Right lobe of liver (tissue), 6 donors: Measurements from ENCODE around the gene ADAR. TPM values are rescaled to one million over a fixed set of nuclear protein-coding genes. Genes with fewer than 3 reads are reported as not detected.

ENCODE experiments used
- ATAC-seq, 4 donors: fragments of 200-7000 bp; cut with Tn5 transposase; one replicate each; pipeline ENCODE4 v1.9.1; 2020; ENCODE audit warnings: mild to moderate bottlenecking in 4 of 4, moderate library complexity in 4 of 4
- DNase-seq, 3 donors: peaks; one replicate each; pipeline ENCODE4 v3.0.0-alpha.2; 2020
- H3K27ac ChIP-seq, 3 donors: fragments of 200-600 bp; one replicate each; pipeline ENCODE4 v1.8.0; 2022
- H3K27me3 ChIP-seq, 2 donors: fragments of 200-600 bp; one replicate each; pipeline ENCODE4 v1.8.0; 2022
- H3K36me3 ChIP-seq, 4 donors: fragments of 200-600 bp; sonication (generic) in 1 of 4; one replicate each; pipeline versions ENCODE4 v1.5.1 to v1.8.0; 2017 to 2022; ENCODE audit warnings: control low read depth in 1 of 4
- H3K4me1 ChIP-seq, 4 donors: fragments of 200-600 bp; sonication (generic) in 1 of 4; one replicate each; pipeline versions ENCODE4 v1.5.1 to v1.8.0; 2017 to 2022; ENCODE audit warnings: control low read depth in 1 of 4
- H3K4me3 ChIP-seq, 3 donors: fragments of 200-600 bp; one replicate each; pipeline ENCODE4 v1.8.0; 2022
- H3K9me3 ChIP-seq, 4 donors: fragments of 200-600 bp; sonication (generic) in 1 of 4; one replicate each; pipeline versions ENCODE4 v1.5.1 to v1.8.0; 2017 to 2022; ENCODE audit warnings: control low read depth in 1 of 4
- POLR2A ChIP-seq: fragments of 450-650 bp; IDR thresholded peaks from one replicate; pipeline ENCODE4 v1.6.1; 2017; ENCODE audit warnings: antibody characterized with exemption, mild to moderate bottlenecking
- WGBS: methylation state at CpG from one replicate; pipeline ENCODE4 v1.1.6; 2018; ENCODE audit warnings: low coverage, low lambda C conversion rate; ENCODE audit not compliant: insufficient coverage; ENCODE audit errors: missing lambda C conversion rate; 5-methylcytosine and 5-hydroxymethylcytosine counted together
- intact Hi-C, 2 donors: fragments of 100-400 bp; cut with DNase I; formaldehyde crosslinking; loops; one replicate each; pipeline versions ENCODE4 v1.11.2 to v1.14.1; 2022
- total RNA-seq, 6 experiments: library from RNA; depleted of rRNA in 2 of 6; stranded (reverse); fragments of >200 nt in 2 of 6; fragmentation: NEBNext Ultra II Directional in 3 of 6; extraction: Animal tissue kit (Norgen Biotek cat#: 25700) in 3 of 6; gene quantifications; one replicate each; pipeline versions ENCODE4 v1.1.0 to v1.2.4, GENCODE V29; 2016 to 2023
- TF ChIP-seq, protein P1 (sequence below), 4 donors: fragments of 200-600 bp in 3 of 4; fragments of 450-650 bp in 1 of 4; IDR thresholded peaks; one replicate each; pipeline versions ENCODE4 v1.5.1 to v1.8.0; 2016 to 2022; ENCODE audit warnings: antibody characterized with exemption in 4 of 4, mild to moderate bottlenecking in 2 of 4
- donor health status: DM: no; HTN: yes; CAD: no.
- donor health status: DM: no; HTN: no; CAD: no.
- donor health status: DM: no; HTN: no; CAD: no.
- donor health status: DM: no; HTN: yes; CAD: no.
- donor health status: DM: no; HTN: yes; CAD: no.

ADAR gene
- total RNA-seq, 6 experiments from 2014 or later = 69.9 to 105 (median 78.7) TPM

DNA sequence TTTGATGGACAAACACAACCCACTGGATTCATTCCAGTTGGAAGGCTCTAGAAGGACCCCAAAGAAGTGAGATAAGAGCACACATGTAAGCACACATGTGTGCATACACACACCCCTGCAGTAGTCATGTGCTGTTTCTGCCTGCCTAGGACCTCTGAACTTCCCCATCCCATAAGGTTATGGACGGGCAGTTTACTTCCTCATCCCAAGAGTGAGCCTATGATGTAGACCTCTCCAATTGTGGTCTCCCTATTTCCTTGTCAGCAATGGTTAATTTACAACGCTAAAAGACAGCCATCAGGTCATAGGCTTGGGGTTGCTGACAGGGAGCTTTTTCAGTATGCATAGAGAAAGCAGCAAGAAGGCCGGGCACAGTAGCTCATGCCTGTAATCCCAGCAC lies 15.4 kb upstream of the ADAR start:
- H3K4me3 ChIP-seq = no peak overlapping the region
- WGBS = 64% methylated on average over 2 of the region's 3 CpGs
- no peak overlapping the region for H3K27ac ChIP-seq
- H3K27me3 ChIP-seq = no peaks in the 10 kb centered on the region
- TF ChIP-seq POLR2A = no peak
- TF ChIP-seq, protein P1, sequence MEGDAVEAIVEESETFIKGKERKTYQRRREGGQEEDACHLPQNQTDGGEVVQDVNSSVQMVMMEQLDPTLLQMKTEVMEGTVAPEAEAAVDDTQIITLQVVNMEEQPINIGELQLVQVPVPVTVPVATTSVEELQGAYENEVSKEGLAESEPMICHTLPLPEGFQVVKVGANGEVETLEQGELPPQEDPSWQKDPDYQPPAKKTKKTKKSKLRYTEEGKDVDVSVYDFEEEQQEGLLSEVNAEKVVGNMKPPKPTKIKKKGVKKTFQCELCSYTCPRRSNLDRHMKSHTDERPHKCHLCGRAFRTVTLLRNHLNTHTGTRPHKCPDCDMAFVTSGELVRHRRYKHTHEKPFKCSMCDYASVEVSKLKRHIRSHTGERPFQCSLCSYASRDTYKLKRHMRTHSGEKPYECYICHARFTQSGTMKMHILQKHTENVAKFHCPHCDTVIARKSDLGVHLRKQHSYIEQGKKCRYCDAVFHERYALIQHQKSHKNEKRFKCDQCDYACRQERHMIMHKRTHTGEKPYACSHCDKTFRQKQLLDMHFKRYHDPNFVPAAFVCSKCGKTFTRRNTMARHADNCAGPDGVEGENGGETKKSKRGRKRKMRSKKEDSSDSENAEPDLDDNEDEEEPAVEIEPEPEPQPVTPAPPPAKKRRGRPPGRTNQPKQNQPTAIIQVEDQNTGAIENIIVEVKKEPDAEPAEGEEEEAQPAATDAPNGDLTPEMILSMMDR (IDR thresholded peaks at IDR 0.05) = no peak
- peaks cover 0 to 8% (median 0%) of the 10 kb centered on the region in 4 donors for H3K36me3 ChIP-seq
- no peaks in the 10 kb centered on the region for H3K9me3 ChIP-seq
- intact Hi-C loops = no loop called here
- DNase-seq (no peak), ATAC-seq (peak; percentile 33 to 43 (median 38))
- H3K4me1 ChIP-seq = peaks cover 0 to 10% (median 4%) of the 10 kb centered on the region in 4 donors

DNA sequence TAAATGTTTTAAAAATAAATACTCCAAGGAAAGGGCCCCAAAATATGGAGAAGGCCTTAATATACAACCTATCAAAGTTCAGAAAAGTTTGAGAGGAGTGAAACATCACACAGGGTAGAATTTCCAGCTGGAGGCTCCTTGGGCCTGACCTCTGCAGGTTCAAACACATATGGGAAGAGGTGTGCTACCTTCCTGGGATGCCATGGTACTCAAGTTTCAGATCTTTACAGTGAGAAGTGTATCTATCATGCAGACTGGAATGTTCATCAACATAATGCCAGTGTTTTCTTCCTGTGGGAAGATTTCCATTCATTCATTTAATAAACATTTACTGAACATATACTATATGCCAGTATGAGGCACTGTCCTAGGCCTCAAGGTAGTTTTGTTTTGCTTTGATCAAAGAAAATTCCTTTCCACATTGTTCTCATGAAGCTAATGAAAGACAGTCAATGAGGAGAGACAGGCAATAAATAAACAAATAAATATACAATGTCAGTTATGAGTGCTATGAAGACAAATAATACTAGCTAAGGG lies 14.6 kb upstream of the ADAR start:
- no peak for ATAC-seq
- DNase-seq = no peak
- Histone ChIP-seq H3K27me3 (no peaks in the 10 kb centered on the region), H3K27ac (no peak overlapping the region), H3K4me3 (no peak overlapping the region), H3K4me1 (peaks cover 0 to 10% (median 4%) of the 10 kb centered on the region in 4 donors), H3K36me3 (peaks cover 0 to 8% (median 0%) of the 10 kb centered on the region in 4 donors), H3K9me3 (no peaks in the 10 kb centered on the region)
- TF ChIP-seq POLR2A = no peak
- TF ChIP-seq, protein P1 (IDR thresholded peaks at IDR 0.05) = no peak
- intact Hi-C loops = no loop called here

DNA sequence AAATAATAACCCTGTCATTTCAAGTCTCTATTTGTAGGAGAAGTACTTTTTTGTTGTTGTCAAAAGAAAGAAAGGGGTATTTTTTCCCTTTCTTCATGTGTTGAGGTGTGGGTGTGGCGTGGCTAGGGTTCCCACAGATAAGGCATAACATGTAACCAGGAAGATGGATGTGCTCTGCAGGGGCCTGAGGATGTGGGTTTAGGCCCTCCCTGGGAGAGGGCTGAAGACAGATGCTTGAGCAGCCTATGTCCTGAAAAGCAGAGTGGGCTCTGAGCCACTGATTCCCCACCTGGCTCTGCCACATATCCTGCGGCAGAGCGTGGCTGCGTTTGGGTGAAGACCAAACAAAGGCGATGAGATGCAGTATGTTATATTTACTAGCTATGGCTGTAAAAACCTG lies 13.9 kb upstream of the ADAR start:
- no peaks in the 10 kb centered on the region for H3K27me3 ChIP-seq
- intact Hi-C loops = no loop called here
- DNase-seq (no peak), ATAC-seq (no peak)
- no peak overlapping the region for H3K4me3 ChIP-seq
- H3K9me3 ChIP-seq = no peaks in the 10 kb centered on the region
- no peak for TF ChIP-seq POLR2A
- TF ChIP-seq, protein P1 (IDR thresholded peaks at IDR 0.05) = no peak
- peaks cover 0 to 8% (median 0%) of the 10 kb centered on the region in 4 donors for H3K36me3 ChIP-seq
- H3K4me1 ChIP-seq = peaks cover 0 to 15% (median 4%) of the 10 kb centered on the region in 4 donors
- no peak overlapping the region for H3K27ac ChIP-seq
- WGBS = 100% methylated on average over 1 of the region's 5 CpGs

DNA sequence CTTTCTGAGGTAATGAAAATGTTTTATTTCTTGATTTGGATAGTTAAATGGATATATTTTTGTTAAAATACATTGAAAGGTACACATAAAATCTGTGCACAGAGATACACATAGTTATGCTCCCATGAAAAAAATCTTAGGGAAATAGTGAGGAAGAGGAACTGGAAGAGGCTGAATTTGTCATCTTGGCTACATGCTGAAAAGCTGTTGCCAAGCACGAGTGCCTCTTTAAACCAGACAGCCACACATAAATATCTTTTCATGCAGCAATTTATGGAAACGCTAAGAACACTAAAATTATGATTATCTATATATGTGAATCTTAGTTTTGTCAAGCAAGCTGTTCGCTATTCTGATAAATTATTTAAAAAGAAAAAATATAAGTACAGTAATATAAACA lies 12.8 kb upstream of the ADAR start:
- no peak overlapping the region for H3K27ac ChIP-seq
- H3K9me3 ChIP-seq = no peaks in the 10 kb centered on the region
- DNase-seq (no peak), ATAC-seq (no peak)
- no peak for TF ChIP-seq POLR2A
- TF ChIP-seq, protein P1 (IDR thresholded peaks at IDR 0.05) = no peak
- H3K4me3 ChIP-seq = no peak overlapping the region
- intact Hi-C loops = no loop called here
- 60% methylated on average over 3 of the region's 3 CpGs for WGBS
- H3K4me1 ChIP-seq = peaks cover 0 to 15% (median 3%) of the 10 kb centered on the region in 4 donors
- H3K36me3 ChIP-seq = peaks cover 0 to 8% (median 0%) of the 10 kb centered on the region in 4 donors
- no peaks in the 10 kb centered on the region for H3K27me3 ChIP-seq
